Measurements from ENCODE around the gene ASTN2.

DNA sequence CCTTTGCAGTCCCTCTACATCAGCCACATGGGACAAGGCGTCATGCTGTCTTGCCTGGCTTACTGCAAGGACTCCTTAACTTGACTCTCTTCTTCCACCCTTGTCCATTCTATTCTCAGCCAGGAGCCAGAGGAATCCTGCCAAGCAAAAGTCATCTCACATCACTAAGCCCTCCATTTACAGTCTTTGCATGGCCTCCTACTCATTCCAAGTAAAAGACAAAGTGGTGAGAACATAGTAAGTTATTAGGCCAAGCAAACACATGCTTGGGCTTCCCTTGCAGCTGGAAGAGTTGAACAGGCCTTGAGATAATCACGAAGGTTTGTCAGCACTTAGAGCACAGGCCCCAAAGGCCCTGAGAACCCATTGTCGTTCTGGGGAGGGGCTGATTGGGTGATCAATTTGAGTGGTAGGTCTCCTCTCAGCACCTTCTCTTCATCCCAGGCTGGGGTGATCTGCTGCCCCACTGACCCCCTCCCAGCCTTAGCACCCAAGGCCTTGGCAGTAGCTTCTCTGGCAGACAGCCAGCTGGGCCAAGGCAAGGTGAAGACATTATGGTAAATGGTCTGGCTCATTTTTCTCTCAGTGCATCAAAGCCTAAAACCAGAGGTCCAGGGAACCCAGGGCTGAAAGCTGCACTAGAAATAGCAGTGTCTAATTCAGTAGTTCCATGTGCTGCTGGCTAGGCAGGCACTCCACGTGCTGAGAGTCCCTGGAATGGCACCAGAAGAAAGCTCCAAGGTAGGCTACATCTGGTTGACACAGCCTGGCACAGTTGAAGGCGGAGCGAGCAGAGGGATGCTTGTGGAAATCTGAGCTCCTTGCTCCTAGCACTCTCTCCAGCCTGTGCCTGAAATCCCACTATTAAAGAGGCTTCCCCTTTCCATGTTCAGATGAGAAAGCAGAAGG, 121.4 kb downstream of the ASTN2 start:
- TF ChIP-seq, protein P1, sequence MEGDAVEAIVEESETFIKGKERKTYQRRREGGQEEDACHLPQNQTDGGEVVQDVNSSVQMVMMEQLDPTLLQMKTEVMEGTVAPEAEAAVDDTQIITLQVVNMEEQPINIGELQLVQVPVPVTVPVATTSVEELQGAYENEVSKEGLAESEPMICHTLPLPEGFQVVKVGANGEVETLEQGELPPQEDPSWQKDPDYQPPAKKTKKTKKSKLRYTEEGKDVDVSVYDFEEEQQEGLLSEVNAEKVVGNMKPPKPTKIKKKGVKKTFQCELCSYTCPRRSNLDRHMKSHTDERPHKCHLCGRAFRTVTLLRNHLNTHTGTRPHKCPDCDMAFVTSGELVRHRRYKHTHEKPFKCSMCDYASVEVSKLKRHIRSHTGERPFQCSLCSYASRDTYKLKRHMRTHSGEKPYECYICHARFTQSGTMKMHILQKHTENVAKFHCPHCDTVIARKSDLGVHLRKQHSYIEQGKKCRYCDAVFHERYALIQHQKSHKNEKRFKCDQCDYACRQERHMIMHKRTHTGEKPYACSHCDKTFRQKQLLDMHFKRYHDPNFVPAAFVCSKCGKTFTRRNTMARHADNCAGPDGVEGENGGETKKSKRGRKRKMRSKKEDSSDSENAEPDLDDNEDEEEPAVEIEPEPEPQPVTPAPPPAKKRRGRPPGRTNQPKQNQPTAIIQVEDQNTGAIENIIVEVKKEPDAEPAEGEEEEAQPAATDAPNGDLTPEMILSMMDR (conservative IDR thresholded peaks at IDR 0.05) = no peak
- TF ChIP-seq ZFX (IDR thresholded peaks at IDR 0.05) = no peak
